Measurements from ENCODE around the gene MOB2.

Gene MOB2

GRCh38 chr11:1486054-1486825, at the start of gene MOB2:
Gene MOB2 (minus strand): TSS chr11:1486779. CDS start chr11:1486556, 223 bp downstream.
- DNase-seq, result no peak

GRCh38 chr11:1534682-1535081, 48.1 kb upstream of the MOB2 start:
- no peak for DNase-seq

GRCh38 chr11:1534171-1534570, 47.6 kb upstream of the MOB2 start:
- no peak for DNase-seq

- no peak for DNase-seq
Measured at GRCh38 chr11:1533342-1533725, 46.8 kb upstream of the MOB2 start.

- no peak for DNase-seq
Measured at GRCh38 chr11:1532606-1533341, 46.2 kb upstream of the MOB2 start.

GRCh38 chr11:1532014-1532586, 45.5 kb upstream of the MOB2 start:
- no peak for DNase-seq

- DNase-seq, result no peak
Measured at GRCh38 chr11:1531449-1532013, 45.0 kb upstream of the MOB2 start.

- no peak for DNase-seq
Measured at GRCh38 chr11:1530686-1531448, 44.3 kb upstream of the MOB2 start.

- DNase-seq, result no peak
Measured at GRCh38 chr11:1529774-1530173, 43.2 kb upstream of the MOB2 start.

- no peak for DNase-seq
Measured at GRCh38 chr11:1529286-1529685, 42.7 kb upstream of the MOB2 start.

GRCh38 chr11:1528710-1529109, 42.1 kb upstream of the MOB2 start:
- DNase-seq, result no peak

GRCh38 chr11:1526785-1527184, 40.2 kb upstream of the MOB2 start:
- no peak for DNase-seq

- DNase-seq, result no peak
Measured at GRCh38 chr11:1523779-1524178, 37.2 kb upstream of the MOB2 start.

GRCh38 chr11:1523077-1523476, 36.5 kb upstream of the MOB2 start:
- DNase-seq, result no peak

GRCh38 chr11:1522081-1522424, 35.5 kb upstream of the MOB2 start:
- no peak for DNase-seq

GRCh38 chr11:1521382-1522080, 35.0 kb upstream of the MOB2 start:
- DNase-seq, result no peak

GRCh38 chr11:1520663-1521267, 34.2 kb upstream of the MOB2 start:
- no peak for DNase-seq

GRCh38 chr11:1520209-1520662, 33.7 kb upstream of the MOB2 start:
- DNase-seq, result no peak

- no peak for DNase-seq
Measured at GRCh38 chr11:1519028-1520010, 32.7 kb upstream of the MOB2 start.

- DNase-seq, result no peak
Measured at GRCh38 chr11:1518301-1518700, 31.7 kb upstream of the MOB2 start.

Measured in NCI-H2081 treated with DMSO at 0.1 percent for 48 hours (cell line).